ENCODE results near the gene ABR. TPM values are rescaled to one million over a fixed set of nuclear protein-coding genes. Genes with fewer than 3 reads are reported as not detected.
"Not testable (repeated sequence)": the region's sequence is repeated elsewhere in the genome, so short reads cannot be mapped to it uniquely, and the experiment has no call there.

ABR gene
- total RNA-seq, 4 donors from 2014 or later: 78.0 to 208 (median 106) TPM

DNA sequence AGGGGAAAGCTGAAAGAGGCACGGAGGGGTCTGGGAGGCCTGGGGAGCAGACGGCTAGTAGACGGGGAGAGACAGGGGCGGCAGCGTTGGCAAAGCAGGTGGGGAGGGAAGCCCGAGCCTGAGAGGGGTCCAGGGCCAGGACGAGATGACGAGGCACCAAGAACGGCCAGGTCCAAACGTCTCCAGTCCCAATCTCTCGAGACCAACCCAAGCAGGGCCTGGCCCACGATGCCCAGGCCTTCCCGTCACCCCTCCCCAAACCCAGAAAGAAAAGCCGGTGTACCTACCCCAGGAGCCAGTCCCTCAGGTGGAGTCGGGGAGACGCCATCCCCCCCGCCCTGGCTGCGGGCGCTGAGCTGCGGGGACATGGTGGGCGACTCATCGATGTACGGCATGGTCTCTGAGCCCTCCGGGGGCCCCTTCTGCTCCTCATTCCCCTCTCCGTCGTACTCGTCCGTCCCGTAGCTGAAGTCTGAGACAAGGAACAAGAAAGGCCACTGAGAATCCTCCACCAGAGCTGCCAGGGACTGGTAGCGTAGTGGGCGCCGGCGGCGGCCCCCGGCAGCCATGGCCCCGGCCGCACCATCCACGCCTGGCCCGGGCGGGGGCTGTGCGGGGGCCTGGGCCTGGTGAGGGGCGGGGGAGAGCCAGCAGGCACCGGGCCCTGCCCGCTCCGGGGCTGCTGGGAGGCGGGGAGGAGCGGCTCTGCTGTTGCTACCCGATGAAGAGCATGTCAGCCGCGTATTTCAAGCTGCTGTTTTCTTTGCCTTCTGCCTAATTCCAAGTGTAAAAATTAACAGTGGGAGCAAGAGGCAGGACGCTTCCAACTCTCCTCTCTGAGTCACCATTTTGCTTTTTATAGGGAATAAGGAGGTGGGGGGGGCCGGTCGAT lies 54.6 kb downstream of the ABR start:
- no peak overlapping the region for H3K27ac ChIP-seq
- 87% methylated on average over 25 of the region's 53 CpGs for WGBS

DNA sequence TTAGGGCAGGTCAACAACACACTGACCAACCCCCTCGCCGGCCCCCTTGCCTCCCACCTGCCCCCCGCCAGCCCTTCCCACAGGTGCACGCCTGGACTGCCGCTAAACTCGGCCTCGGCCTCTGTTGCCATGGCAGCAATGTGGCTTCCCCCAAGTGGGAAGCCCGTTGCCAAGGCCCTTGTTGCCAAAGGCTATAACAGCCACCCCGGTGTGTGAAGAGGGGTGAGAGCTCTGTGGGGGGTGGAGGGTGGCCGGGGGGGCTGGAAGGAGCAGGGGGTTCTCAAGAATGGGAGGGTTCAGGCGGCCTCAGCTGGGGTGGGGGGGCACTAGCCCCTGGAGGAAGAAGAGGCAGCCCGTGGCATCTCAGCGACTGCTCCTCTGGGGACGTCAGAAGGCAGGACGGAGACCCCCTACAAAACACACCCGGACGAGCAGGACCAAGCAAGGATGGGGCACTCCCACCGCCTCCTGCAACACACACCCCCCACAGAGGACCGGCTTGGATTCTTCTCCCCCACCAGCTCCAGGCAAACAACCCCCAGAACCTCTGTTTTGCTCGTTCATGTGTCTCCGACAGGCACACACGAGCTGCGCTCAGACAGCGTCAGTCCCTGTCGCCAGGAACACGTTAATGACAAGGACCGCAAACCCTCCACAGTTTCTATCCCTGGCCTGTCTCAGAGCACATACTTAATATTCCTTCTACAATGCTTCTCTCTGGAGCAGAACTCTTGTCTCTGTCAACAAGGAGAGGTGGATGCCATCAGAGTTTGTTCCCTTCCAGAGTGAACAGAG lies 55.7 kb downstream of the ABR start:
- Histone ChIP-seq H3K9me3 (no peaks in the 10 kb centered on the region), H3K27ac (no peak overlapping the region), H3K4me1 (peaks cover 21% of the 10 kb centered on the region), H3K27me3 (no peaks in the 10 kb centered on the region), H3K36me3 (no peaks in the 10 kb centered on the region), H3K4me3 (no peak overlapping the region)
- TF ChIP-seq EP300 (IDR thresholded peaks at IDR 0.05) (no peak), POLR2AphosphoS5 (IDR thresholded peaks at IDR 0.05) (no peak), POLR2A (IDR thresholded peaks at IDR 0.05) (no peak), CTCF (IDR thresholded peaks at IDR 0.05) (no peak)
- WGBS: 85% methylated on average over 19 of the region's 27 CpGs
- DNase-seq (ENCODE audit: low spot score in 2 of 2): no peak

More for the DNA sequence above, 54.6 kb downstream of the ABR start:
- Histone ChIP-seq H3K4me1 (peaks cover 21% of the 10 kb centered on the region), H3K36me3 (no peaks in the 10 kb centered on the region), H3K9me3 (no peaks in the 10 kb centered on the region), H3K4me3 (peak overlapping the region; percentile 11), H3K27me3 (no peaks in the 10 kb centered on the region)
- TF ChIP-seq CTCF (IDR thresholded peaks at IDR 0.05): no peak
- no peak for DNase-seq (ENCODE audit: low spot score in 2 of 2)

DNA sequence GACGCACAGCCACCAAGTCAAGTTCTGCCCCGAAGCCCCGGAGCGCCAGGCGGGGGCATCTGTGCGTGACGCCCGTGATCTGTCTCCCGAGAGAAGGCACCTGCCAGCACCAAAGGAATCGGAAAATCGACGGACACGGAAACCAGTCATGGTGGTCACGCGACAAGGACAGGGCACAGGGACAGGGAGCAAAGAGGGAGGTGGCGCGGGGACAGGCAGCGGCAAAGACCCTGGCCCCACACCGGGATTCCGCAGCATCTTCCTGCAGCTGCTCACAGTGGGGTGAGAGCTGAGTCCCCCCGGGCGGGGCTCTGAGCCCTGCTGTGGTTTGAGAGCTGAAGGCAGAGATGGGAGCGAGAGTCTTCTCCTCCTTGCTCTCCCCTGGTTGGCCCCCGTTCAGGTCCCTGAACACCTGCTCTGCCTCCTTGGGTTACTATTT lies 56.4 kb downstream of the ABR start:
- TF ChIP-seq POLR2AphosphoS5 (IDR thresholded peaks at IDR 0.05) (no peak), EP300 (IDR thresholded peaks at IDR 0.05) (no peak), POLR2A (IDR thresholded peaks at IDR 0.05) (no peak), CTCF (IDR thresholded peaks at IDR 0.05) (no peak)
- H3K4me3 ChIP-seq: no peak overlapping the region
- H3K36me3 ChIP-seq: no peaks in the 10 kb centered on the region

DNA sequence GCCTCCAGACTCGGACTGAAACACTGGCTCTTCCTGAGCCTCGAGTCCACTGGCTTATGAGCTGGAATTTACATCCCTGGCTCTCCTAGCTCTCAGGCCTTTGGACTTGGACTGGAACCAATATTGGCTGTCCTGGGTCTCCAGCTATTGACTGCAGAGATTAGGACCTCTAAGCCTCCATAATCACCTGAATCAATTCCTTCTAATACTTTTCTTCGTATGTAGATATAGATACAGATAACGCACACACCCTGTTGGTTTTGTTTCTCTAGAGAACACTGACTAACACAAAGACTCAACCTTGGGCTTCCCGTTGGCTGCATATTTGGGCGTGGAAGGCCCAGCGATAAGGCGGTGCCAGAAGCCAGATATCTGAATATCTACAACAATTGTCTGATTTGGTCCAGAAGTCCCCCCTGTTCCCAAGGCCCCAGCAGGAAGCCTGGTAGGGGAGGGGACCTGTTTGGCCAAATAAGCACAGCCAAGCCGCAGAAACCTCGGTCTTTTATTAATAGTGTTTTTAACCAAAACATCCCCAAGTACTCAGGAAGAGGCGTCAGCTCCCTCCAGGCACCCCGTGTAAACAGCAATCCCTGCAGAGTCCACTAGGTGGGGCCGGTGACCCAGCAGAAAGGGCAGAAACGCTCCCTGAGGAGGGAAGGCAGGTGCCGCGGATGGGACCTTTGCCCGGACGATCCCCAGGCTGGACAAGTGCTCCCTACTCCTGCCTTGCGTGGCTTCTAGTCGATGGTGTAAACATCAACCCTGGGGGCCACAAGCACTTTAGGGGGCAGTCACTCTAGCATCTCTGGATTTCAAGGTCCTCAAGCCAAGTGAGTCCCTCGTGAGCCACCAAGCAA lies 57.0 kb downstream of the ABR start:
- no peaks in the 10 kb centered on the region for H3K9me3 ChIP-seq
- H3K27ac ChIP-seq: no peak overlapping the region
- H3K36me3 ChIP-seq: no peaks in the 10 kb centered on the region
- H3K27me3 ChIP-seq: no peaks in the 10 kb centered on the region
- H3K4me1 ChIP-seq: peaks cover 21% of the 10 kb centered on the region
- no peak overlapping the region for H3K4me3 ChIP-seq
- TF ChIP-seq POLR2AphosphoS5 (IDR thresholded peaks at IDR 0.05): no peak
- peak; percentile 88 to 89 for TF ChIP-seq CTCF (IDR thresholded peaks at IDR 0.05)
- WGBS: 13% methylated on average over 21 of the region's 21 CpGs
- peak; percentile 89 to 92 for DNase-seq (ENCODE audit: low spot score in 2 of 2)

More for the DNA sequence above, 56.4 kb downstream of the ABR start:
- Histone ChIP-seq H3K27ac (no peak overlapping the region), H3K4me1 (peaks cover 21% of the 10 kb centered on the region), H3K27me3 (no peaks in the 10 kb centered on the region), H3K9me3 (no peaks in the 10 kb centered on the region)
- WGBS: 58% methylated on average over 22 of the region's 24 CpGs
- no peak for DNase-seq (ENCODE audit: low spot score in 2 of 2)

GRCh38 chr17:1121442-1121817 lies 58.4 kb downstream of the ABR start:
- H3K27me3 ChIP-seq; H3K9me3 ChIP-seq; H3K4me3 ChIP-seq; DNase-seq (ENCODE audit: low spot score in 2 of 2); H3K36me3 ChIP-seq; H3K27ac ChIP-seq: not testable (repeated sequence)
- WGBS: 83% methylated on average over 1 of the region's 1 CpG
- peaks cover 21% of the 10 kb centered on the region for H3K4me1 ChIP-seq

Data from suprapubic skin (tissue), 4 donors.